GM06990 (cell line): ENCODE data around the gene DUSP2.

Experiments used
- DNase-seq: peaks from one replicate; pipeline ENCODE4 v3.0.0-alpha.2; 2011; ENCODE audit not compliant: insufficient read length; ENCODE audit errors: extremely low read depth
- H3K27me3 ChIP-seq: replicated peaks from 2 replicates; pipeline ENCODE4 v1.6.0; 2011; ENCODE audit warnings: low read length; ENCODE audit not compliant: control insufficient read depth, insufficient read depth
- H3K36me3 ChIP-seq: 2 replicates; pipeline ENCODE4 v1.5.1; 2011; ENCODE audit warnings: low read length; ENCODE audit not compliant: control insufficient read depth, insufficient read depth
- H3K4me3 ChIP-seq: replicated peaks from 2 replicates; pipeline ENCODE4 v1.5.1; 2011; ENCODE audit warnings: low read depth, mild to moderate bottlenecking, control low read depth, low read length
- TF ChIP-seq, protein P1 (sequence below): IDR thresholded peaks from 2 replicates; pipeline ENCODE4 v1.5.1; 2011; ENCODE audit warnings: low read length, control low read depth, mild to moderate bottlenecking, inconsistent platforms; ENCODE audit not compliant: insufficient read depth, poor library complexity, severe bottlenecking

DUSP2 gene

GRCh38 chr2:96159084-96159830 lies 14.0 kb upstream of the DUSP2 start:
- TF ChIP-seq, protein P1, sequence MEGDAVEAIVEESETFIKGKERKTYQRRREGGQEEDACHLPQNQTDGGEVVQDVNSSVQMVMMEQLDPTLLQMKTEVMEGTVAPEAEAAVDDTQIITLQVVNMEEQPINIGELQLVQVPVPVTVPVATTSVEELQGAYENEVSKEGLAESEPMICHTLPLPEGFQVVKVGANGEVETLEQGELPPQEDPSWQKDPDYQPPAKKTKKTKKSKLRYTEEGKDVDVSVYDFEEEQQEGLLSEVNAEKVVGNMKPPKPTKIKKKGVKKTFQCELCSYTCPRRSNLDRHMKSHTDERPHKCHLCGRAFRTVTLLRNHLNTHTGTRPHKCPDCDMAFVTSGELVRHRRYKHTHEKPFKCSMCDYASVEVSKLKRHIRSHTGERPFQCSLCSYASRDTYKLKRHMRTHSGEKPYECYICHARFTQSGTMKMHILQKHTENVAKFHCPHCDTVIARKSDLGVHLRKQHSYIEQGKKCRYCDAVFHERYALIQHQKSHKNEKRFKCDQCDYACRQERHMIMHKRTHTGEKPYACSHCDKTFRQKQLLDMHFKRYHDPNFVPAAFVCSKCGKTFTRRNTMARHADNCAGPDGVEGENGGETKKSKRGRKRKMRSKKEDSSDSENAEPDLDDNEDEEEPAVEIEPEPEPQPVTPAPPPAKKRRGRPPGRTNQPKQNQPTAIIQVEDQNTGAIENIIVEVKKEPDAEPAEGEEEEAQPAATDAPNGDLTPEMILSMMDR: no peak
- H3K4me3 ChIP-seq: no peak overlapping the region
- no peaks in the 10 kb centered on the region for H3K27me3 ChIP-seq
- DNase-seq: no peak
- no peaks in the 10 kb centered on the region for H3K36me3 ChIP-seq

- TF ChIP-seq, protein P1: no peak
- Histone ChIP-seq H3K4me3 (no peak overlapping the region; the same call in 1 of the 2 replicates), H3K27me3 (no peaks in the 10 kb centered on the region), H3K36me3 (no peaks in the 10 kb centered on the region)
- DNase-seq: no peak
Observed at GRCh38 chr2:96158554-96158940, 13.3 kb upstream of the DUSP2 start.

GRCh38 chr2:96157649-96158553 lies 12.7 kb upstream of the DUSP2 start:
- H3K27me3 ChIP-seq: no peaks in the 10 kb centered on the region
- TF ChIP-seq, protein P1: no peak
- peak; percentile 86 for DNase-seq
- no peaks in the 10 kb centered on the region for H3K36me3 ChIP-seq
- H3K4me3 ChIP-seq: peak overlapping the region; percentile 29

GRCh38 chr2:96156926-96157648 lies 11.8 kb upstream of the DUSP2 start:
- no peaks in the 10 kb centered on the region for H3K36me3 ChIP-seq
- TF ChIP-seq, protein P1: no peak
- H3K4me3 ChIP-seq: peak overlapping the region; percentile 4
- DNase-seq: peak; percentile 80
- H3K27me3 ChIP-seq: no peaks in the 10 kb centered on the region

DNA sequence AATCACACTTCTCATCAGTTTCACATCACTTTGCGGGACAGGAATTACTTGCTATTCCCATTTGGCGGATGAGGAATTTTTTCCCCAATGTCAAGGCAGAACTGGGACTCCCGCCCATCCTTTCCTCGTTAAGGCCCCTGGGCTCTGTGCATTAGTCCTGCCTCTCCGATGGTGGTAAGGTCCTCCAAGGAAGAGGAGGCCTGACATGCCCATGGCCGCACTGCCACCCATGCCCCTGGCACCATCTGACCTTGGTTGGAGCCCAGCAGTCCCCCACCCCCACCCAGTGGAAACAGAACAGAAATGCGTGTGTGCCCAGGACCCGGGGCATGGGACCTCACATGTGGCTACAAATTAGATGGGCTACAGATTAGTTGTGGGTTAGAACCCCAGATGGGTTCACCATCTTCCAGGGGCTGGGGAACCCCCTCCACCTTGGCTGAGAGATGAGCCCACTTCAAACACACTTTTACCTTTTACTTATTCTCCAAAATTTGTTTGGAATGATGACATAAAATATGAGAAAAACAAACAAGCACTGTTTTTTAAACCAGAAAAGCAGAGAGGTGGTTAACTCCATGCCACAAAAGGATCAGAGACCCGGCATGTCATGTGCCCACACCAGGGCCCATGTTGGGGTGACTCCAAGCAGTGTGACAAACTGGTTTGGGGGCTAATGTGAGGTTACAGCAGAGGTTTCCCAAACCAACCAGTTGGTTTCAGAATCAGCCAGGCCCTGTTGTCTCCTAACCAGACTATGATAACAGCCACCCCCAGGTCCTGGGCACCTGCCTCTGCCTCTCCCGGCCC lies 11.0 kb upstream of the DUSP2 start:
- no peaks in the 10 kb centered on the region for H3K36me3 ChIP-seq
- no peak for DNase-seq
- TF ChIP-seq, protein P1: no peak
- peak overlapping the region; percentile 4; the same call in 1 of the 2 replicates for H3K4me3 ChIP-seq
- no peaks in the 10 kb centered on the region for H3K27me3 ChIP-seq
